D341Med (cell line): ENCODE results near the gene NAGPA.

ENCODE experiments used
- DNase-seq: peaks from one replicate; pipeline ENCODE4 v3.0.0; 2012; ENCODE audit warnings: low spot score

The NAGPA gene

DNA sequence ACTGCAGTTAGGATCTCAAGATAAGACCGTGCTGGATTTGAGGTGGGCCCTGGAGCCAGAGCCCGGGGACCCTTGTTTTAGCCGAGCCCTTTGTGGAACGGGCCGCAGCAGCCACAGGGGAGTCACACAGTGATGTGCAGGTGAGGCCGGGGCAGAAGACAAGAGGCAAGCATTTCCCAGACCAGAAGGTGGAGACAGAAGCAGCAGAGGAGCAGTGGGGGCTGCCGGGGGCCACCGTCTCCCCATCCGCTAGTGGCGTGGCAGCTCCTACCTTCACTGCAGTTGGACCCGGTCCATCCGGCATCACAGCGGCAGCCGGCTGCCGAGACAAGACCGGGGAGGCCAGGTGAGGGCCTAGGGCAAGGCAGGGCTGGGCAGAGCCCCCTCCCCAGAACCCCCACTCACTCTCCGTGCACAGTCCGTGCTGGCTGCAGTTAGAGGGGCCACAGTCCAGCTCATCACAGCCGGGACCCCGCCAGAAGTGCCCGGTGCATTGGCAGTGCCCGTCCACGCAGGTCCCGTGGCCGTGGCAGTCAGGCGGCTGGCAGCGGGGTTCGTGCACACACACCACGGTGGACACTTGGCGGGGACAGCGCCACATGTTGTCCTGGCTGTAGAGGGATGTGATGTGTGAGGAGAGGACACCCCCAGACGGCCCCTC, 6.0 kb downstream of the NAGPA start:
- DNase-seq, result no peak

DNA sequence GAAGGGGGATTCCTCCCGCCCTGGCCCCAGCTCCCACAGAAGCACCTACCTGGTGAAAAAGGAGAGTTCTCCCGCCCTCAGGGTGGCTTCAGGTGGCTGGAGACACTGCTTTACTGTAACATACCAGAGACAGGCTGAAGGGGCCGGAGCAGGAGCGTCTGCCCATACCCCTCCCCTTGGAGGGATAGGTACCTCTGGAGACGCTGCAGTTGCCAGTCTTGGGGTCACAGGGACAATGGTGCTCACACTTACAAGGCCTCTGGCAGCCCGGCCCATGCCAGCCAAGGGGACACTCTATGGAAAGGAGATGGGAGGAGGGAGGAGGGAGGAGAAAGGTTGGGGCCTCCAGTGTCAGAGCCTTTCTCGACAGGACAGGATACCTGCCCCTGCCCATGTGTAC, 6.6 kb downstream of the NAGPA start:
- DNase-seq, result no peak

DNA sequence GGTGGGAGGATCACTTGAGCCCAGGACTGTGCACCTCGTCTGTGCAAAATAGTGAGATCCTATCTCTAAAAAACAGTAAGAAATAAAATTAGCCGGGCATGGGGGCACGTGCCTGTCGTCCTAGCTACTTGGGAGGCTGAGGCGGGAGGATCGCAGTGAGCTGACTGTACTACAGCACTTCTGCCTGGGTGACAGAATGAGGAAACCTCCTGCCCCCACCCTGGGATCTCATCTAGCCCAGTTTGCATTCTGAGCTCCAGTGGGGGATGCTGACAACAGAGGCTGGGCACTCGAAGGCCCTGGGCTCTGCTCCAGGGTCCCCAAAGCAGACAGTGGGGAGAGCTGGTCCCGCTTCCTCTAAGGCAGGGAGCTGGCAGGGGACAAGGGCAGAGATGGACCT, 7.1 kb downstream of the NAGPA start:
- DNase-seq, result no peak

DNA sequence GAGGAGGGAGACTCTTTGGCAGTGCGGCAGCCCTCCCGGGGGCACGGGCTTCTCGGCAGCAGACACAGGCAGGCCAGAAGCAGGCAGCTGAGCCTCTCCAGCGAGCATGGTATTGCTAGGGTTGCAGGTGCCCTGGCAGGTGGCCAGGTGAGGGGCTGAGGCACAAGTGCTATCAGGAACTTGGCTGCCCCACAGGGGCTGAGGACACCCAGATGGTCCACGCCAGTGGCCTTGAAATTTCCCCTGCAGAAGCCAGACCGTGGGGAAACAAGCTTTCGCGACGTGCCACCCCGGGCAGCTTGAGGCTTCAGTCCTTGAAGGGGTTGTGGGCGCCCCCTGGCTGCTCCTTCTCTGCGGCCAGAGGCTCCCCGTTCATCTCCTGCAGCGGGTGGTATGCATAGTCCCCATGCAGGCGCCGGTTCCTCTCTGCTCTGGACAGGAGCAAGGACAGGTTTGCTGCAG, 8.5 kb downstream of the NAGPA start:
- DNase-seq, result peak; percentile 67

DNA sequence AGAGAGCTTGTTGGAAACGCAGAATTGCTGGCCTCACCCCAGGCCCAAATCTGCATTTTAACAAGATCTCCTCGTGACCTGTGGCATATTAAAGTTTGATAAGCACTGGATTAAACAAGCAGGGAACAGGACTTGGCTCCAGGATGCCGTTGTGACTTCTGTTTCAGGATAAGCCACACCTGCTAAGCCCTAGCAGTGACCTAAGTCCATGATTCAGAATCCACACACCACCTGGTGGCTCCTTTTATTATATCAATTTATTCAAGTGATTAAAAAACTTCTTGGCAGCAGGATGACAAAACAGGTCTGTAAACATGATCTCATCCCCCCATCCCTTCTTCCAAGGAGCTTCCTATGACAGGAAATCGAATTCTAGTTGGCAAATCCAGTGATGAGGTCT, 9.1 kb downstream of the NAGPA start:
- DNase-seq, result peak; percentile 67

DNA sequence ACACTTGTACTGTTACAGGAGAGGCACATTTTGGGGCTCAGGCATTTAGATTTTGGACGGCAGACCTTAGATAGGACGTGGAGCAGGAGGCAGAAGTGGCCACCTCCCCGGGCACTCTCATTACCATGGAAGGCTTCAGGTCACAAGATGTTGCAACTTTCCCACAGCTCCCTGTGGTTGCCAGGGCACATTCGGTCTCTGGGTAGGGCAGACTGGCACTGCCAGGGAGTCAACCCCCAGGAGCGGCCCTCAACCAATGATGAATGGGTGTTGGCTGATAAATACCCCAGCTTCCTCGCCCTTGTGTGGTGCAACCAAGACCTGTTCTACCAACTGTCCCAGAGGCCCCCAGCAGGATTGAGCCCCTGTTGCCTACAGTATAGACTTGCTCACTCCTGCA, 11.2 kb downstream of the NAGPA start:
- no peak for DNase-seq

DNA sequence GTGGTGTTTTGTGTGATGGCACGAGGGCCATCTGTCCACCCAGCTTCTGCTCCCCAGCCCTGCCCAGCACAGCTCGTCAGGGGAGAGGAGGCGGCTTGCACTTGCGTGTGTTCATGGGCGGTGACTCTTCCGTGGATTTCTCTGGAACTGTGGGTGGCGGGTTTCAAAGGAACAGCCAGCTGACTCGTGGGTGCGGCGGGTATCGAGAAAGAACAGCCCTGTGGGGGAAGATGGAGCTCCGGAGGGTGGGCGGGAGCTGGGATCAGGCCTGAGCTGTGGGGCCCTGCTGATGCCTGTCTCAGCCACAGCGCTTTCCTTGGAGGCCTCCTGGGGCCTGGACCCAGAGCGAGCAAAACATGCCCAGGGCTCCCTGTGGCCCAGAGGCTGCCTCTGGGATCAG, 13.2 kb downstream of the NAGPA start:
- DNase-seq, result no peak

DNA sequence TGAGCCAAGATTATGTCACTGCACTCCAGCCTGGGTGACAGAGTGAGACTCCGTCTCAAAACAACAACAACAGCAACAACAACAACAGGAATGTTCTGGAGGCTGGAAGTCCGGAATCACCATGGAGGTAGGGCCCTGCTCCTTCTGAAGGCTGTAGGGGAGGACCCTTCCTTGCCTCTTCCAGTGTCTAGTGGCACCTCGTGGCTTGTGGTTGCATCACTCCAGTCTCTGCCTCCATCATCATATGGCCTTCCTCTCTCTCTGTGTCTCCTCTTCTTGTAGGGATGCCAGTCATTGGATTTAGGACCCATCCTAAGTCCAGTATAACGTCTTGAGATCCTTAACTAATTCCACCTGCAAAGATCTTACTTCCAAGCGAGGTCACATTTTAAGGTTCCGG, 14.0 kb downstream of the NAGPA start:
- DNase-seq, result no peak

DNA sequence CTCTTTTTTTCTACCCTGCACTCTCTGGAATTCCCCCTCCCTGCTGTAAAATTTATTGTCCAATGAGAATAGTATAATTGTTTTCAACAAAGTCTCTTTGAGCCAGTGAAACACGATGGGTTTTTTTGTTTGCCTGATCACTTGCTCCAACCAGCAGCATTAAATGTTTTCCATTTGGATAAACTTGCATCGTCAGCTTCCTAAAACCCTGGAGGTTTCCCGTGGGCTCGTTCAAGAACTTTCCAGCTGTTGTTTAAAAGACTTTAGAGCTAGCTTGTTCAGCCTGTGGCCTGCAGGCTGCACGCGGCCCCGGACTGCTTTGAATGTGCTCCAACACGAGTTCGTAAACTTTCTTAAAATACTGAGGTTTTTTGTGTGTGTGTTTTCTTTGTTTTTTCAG, 14.9 kb downstream of the NAGPA start:
- DNase-seq, result no peak

DNA sequence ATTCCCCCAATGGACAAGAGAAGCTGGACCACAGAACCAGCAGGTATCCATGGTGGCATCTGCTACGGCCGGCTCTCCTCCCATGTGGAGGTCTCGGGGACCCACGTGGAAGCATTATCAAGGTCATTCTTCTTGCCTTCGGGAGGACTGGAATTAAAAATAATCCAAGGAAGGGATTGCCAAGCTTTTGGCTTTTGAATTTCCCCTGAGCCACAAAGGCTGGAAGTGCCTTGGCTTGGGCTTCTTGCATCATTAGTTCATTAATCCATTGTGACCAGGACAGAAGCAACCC, 16.1 kb downstream of the NAGPA start:
- no peak for DNase-seq

DNA sequence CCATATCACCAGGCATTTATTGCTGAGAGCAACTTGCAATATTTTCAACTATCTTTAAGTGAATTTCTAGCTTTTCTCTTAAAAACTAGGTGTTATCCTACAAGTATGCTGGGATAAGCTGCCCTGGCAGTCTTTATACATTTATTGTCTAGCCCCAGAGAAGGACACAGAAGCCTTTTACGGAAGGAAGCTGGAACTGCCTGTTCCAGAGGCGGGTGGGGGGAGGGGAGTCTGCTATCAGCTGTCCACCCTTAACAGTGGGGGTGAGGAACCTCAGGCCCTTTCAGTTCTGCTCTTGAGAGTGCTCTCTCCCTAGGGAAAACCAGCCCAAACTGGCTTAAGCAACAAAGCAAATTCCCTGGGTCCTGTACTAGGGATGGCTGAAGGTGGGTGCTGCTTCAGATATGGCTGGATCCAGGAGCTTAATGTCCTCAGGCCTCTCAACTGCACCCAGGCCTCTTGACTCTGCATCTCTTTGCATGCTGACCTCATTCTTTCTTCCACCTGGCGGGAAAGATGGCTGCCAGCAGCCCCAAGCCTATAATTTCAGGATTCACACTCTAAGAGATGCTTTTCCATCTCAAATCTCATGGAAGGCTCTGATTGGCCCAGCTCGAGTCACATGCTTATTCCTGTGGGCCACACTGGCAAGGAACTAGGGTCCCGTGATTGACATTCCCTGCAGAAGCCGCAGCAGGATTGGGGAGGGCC, 16.6 kb downstream of the NAGPA start:
- DNase-seq, result no peak

DNA sequence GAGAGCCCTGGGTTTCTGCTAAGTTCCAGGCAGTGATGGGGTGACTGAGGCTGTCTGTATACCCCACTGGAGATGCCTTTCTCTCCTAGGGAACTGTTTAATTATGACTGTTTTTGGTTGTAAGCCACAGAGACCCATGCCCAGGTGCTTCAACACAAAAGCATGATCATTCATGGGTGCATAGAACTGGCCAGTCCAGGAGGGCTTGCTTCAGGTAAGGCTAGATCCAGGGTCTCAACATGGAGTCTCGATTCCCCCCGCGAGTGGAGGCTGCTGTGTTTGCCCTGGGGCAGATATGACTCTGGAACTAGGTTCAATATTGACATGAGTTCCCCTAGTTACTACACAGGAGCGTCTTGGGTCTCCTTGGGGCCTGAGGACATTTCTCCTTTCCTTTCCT, 17.8 kb downstream of the NAGPA start:
- DNase-seq, result no peak

DNA sequence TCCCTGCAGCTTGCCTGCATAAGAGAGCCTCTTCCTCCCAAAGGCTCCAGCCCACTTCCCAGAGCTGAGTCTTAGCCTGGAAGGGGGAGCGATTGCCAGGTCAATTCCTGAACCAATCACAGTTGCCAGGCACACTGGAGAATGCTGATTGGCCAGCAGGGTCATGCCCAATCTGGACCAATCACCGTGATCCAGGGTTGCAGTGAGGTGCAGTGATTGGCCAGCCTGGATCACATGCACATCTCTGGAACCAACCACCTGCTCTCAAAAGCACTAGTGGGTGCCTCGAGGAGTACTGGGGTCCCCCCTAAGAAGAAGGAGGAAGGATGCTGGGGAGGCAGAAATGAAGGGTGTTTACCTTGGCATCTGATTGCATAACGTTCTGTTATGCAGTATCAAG, 18.4 kb downstream of the NAGPA start:
- DNase-seq, result no peak

DNA sequence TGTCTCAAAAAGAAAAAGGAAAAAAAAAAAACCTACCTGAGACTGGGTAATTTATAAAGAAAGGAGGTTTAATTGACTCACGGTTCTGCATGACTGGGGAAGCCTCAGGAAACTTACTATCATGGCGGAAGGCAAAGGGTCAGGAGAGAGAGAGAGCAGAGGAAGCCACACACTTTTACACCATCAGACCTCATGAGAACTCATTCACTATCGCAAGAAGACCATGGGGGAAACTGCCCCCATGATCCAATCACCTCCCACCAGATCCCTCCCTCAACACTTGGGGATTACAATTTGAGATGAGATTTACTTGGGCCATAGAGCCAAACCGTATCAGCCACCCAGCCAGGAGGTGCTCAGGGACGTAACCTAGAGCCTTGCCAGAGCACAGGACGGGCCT, 20.8 kb downstream of the NAGPA start:
- DNase-seq, result no peak

DNA sequence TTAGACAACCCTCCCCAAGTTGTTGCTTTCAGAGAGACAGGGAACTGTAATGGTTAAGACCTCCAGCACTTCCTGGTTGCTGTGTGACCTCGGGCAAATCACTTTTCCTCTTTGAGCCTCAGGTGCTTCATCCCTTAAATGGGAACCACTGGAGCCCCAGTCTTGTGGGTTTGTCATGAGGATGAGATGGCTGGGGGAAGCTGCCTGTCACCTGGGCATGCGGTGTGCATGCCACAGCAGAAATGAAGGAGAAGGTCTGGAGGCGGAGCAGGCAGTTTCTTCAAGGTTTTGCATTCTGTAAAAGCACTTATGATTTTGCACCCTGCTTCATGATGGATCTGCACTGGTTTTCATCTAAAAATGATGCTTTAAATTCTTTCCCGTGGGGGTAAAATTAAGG, 22.1 kb downstream of the NAGPA start:
- DNase-seq, result no peak

DNA sequence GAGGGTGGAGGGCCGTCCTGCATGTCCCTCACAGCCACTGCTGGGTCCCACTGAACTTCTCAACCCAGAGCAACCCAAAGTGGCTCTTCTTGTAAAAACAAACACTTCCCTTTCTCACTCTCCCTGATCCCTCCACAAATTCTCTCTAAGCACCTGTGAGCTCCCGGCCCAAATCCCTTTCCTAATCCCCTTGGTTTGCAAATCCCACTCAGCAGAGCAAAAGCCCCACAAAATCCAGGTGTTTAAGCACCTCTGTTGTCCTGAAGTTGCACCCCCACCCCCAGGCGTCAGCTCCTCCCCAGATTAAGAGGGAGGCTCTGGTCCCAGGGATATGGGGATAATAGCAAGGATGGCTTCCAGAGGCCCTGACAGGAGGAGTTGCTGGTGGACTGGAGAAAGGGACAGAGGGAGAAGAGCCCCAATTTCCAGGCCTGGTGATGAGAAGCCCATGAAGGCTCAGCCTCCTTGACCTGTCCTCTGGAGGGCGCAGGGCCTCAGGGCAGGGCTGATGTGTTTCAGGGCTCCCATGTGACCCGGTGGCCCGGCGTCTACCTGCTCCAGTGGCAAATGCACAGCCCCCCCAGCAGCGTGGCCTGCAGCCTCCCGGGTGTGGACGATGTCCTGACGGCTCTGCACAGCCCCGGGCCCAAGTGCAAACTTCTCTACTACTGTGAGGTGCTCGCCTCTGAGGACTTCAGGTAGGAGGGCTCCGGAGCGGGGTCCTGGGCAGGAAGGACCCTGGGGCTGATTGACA, 23.0 kb downstream of the NAGPA start:
- peak; percentile 63 for DNase-seq

DNA sequence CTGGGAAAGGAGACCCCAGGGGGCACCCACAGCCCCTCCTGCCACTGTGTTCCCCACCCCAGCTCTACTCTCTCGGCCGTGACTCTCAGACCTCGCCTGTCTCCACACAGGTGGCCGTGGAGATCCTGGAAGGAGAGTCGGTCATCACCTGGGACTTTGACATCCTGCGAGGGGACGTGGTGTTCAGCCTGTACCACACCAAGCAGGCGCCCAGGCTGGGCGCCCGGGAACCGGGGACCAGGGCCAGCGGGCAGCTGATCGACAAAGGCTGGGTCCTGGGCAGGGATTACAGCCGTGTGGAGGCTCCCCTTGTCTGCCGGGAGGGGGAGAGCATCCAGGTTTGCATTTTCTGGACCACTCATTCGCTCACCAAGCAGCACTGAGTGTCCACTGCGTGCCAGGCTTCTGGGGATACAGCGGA, 25.4 kb downstream of the NAGPA start:
- no peak for DNase-seq

DNA sequence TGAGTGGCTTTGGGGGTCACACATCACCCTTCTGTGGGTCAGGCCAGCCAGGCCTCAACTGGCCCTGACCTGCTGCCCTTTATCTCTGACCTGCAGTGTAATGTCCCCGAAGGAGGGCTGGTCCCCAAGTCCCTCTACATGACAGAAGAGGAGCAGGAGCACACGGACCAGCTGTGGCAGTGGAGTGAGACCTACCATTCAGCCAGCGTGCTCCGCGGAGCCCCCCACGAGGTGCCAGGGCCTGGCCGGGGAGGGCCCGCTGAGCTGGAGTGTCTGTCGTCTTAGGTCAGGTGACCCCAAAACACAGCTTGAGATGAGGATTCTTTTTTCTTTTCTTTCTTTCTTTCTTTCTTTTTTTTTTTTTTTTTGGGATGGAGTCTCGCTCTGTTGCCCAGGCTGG, 26.5 kb downstream of the NAGPA start:
- DNase-seq, result no peak

DNA sequence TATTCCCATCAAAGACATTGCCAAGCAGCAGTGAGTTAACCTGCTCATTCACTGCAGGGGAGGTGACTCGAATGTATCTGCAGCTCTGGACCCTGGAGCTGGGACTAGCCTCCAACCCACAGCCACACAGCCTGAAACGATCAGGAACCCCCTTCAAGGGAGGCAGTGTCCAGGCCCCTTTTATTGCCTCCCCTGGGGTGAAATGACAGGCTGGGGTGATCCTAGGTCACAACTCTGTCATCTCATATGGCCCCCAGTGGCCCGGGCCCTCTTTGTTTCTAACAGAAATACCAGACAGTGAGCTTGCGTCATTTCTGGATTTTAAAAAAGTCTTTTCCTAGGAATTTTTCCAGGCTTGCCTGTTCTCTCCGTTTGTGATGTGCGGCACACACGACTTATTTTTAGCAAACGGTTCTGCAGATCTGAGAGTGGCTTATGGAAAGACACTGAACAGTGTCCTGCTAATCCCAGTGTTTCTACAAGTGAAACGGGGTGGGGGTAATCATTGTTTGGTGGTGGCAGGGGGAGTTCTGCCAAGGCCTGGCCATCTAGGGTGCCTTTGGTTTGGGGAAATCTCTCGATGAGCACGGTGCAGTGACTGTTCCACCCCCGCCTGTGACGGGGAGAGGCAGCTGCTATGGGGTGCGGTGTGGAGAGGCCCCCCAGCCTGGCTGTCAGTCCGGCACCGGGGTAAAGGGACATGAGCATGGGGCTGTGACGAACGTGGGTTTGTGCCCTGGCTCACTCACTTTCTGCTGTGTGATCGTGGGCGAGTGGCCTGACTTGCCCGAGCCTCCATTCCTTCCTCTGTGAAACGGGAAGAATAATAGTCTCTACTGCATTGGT, 27.2 kb downstream of the NAGPA start:
- no peak for DNase-seq

DNA sequence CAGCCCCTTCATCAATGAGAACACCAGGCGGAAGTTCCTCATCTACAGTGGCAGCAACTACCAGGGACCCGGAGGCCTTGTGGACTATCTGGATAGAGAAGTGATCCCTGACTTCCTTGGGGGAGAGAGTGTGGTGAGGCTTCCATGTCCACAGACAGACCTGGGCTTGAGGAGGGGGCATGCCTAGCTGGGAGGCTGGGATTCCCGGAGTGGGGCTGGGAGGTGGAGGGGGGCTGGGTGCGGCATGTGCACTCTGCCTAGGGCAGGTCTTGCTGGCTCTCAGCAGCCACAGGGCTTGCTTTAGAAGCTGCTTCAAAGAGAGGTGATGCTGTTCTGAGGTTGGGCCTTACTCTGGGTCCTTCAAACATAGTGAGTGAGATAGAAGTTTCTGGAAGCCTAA, 27.8 kb downstream of the NAGPA start:
- DNase-seq, result no peak

DNA sequence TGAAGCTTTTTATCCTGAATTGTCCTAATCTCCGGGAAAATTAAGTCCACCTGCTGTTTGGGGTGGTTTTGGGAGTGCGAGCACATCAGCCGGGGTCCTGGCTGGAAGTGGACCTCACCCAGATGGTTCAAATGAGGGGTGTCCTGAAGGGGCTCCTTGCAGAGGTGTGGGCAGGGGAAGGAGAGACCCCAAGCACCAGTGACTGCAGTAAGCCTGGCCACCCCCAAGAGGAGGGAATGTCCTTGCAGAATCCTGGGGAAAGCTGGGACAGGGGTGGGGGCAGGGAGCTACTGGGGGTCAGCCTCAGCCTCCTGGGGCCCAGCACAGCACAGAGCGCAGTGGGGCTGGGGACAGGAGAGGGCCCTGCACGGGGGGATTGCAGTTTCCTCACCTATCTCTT, 29.4 kb downstream of the NAGPA start:
- DNase-seq, result no peak

DNA sequence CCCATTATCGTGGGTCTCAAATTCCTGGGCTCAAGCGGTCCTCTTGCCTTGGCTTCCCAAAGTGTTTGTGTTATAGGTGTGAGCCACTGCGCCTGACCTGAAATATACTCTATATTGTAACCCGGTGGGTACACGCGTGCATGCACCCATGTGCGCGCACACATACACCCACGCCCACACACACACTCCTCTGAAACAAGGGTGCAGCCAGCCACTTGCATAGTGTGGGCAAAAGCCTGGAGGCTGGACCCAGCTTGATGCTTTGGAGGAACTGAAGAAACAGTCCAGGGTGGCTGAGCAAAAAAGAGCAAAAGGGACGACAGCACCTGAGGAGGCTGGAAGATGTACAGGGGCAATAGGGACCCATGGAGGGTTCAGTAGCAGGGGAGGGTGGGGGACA, 29.9 kb downstream of the NAGPA start:
- DNase-seq, result no peak

DNA sequence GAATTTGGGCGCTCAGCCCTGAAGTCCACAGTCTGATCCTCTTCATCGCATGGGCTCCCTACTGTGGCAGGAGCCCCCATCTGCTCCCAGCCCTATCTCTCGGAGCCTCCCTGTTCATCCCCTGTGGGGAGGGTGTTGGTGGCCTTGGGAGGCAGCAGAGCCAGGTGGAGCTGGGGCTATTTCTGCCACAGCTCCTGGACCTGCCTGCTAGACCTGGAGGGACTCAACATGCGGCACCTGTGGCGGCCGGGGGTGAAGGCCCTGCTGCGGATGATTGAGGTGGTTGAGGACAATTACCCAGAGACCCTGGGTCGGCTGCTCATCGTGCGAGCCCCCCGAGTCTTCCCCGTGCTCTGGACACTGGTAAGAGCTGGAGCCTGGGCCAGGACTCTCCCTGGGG, 30.5 kb downstream of the NAGPA start:
- DNase-seq, result no peak
